Suppressor macrophage (primary cell): ENCODE measurements around the gene ATL1.
"Not testable (repeated sequence)": the region's sequence is repeated elsewhere in the genome, so short reads cannot be mapped to it uniquely, and the experiment has no call there.

ENCODE experiments used
- DNase-seq, 4 experiments: peaks; one replicate each; pipeline ENCODE4 v3.0.0-alpha.2; 2020 to 2022

ATL1 gene

GRCh38 chr14:50659327-50659974, 99.5 kb downstream of the ATL1 start:
- no peak for DNase-seq

- DNase-seq = not testable (repeated sequence)
Measured at GRCh38 chr14:50664579-50664978, 104.6 kb downstream of the ATL1 start.

- DNase-seq = not testable (repeated sequence)
Measured at GRCh38 chr14:50665300-50665699, 105.4 kb downstream of the ATL1 start.

- peak; percentile 36 to 66 (median 59) for DNase-seq
Measured at GRCh38 chr14:50666772-50667683, 107.1 kb downstream of the ATL1 start.

GRCh38 chr14:50667684-50667995, 107.7 kb downstream of the ATL1 start:
- DNase-seq = no peak

- peak; percentile 70 to 90 (median 82) for DNase-seq
Measured at GRCh38 chr14:50667996-50668825, 108.3 kb downstream of the ATL1 start, which contains the start of gene SAV1. TSS of gene SAV1 (minus strand) at chr14:50668306. CDS start at chr14:50667967, 339 bp downstream.

- no peak for DNase-seq
Measured at GRCh38 chr14:50668826-50669143, 108.8 kb downstream of the ATL1 start.

- DNase-seq = no peak
Measured at GRCh38 chr14:50669441-50669986, 109.6 kb downstream of the ATL1 start.

- no peak for DNase-seq
Measured at GRCh38 chr14:50670196-50670865, 110.4 kb downstream of the ATL1 start.

GRCh38 chr14:50670866-50671256, 110.9 kb downstream of the ATL1 start:
- no peak for DNase-seq

- DNase-seq = no peak
Measured at GRCh38 chr14:50675597-50675996, 115.7 kb downstream of the ATL1 start.

- DNase-seq = no peak
Measured at GRCh38 chr14:50676814-50677516, 117.0 kb downstream of the ATL1 start.

GRCh38 chr14:50677527-50678063, 117.7 kb downstream of the ATL1 start:
- DNase-seq = peak; percentile 38 to 69 (median 58)

GRCh38 chr14:50678163-50678562, 118.2 kb downstream of the ATL1 start:
- DNase-seq = no peak

- no peak for DNase-seq
Measured at GRCh38 chr14:50679674-50680073, 119.7 kb downstream of the ATL1 start.
